Measurements from ENCODE around the gene IL1RAPL2.

IL1RAPL2 gene

DNA sequence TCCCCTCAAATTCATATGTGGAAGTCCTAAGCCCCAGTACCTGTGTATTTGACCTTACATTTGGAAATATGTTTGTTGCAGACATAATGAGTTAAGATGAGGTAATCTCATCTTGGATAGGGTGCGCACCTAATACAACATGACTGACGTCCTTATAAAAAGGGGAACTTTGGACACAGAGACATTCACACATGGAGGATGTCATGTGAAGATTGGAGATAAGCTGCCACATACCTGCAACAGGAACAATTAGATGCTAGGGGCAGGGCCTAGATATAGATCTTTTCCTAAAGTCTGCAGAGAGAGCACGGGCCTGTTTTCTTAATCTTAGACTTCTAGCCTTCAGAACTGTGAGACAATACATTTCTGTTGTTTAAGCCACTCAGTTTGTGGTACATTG is 162.5 kb downstream of the IL1RAPL2 start:
- Histone ChIP-seq H3K9me3 (ENCODE audit: control insufficient read depth, insufficient read depth, low read depth, low read length) (no peaks in the 10 kb centered on the region), H3K4me3 (ENCODE audit: low read depth, low read length) (no peak overlapping the region), H3K27ac (ENCODE audit: extremely low read depth, low read depth, low read length) (no peak overlapping the region), H3K36me3 (ENCODE audit: control insufficient read depth in 2 of 2, insufficient read depth in 1 of 2, low read length in 2 of 2) (no peaks in the 10 kb centered on the region), H3K4me1 (ENCODE audit: control insufficient read depth, insufficient read depth, low read length) (no peaks in the 10 kb centered on the region)
- TF ChIP-seq ZNF10 (tag by site-specific recombination; IDR thresholded peaks at IDR 0.05) = no peak
- TF ChIP-seq ZNF26 (tag by site-specific recombination; IDR thresholded peaks at IDR 0.05) = no peak
- no peak for TF ChIP-seq ZNF639 (tag by site-specific recombination; IDR thresholded peaks at IDR 0.05)
- no peak for TF ChIP-seq ZNF501 (tag by site-specific recombination; IDR thresholded peaks at IDR 0.05)
- TF ChIP-seq RBAK (tag by site-specific recombination; IDR thresholded peaks at IDR 0.05) = no peak
- no peak for TF ChIP-seq ZNF433 (tag by site-specific recombination; IDR thresholded peaks at IDR 0.05; ENCODE audit: low read depth)
- TF ChIP-seq, protein P1, sequence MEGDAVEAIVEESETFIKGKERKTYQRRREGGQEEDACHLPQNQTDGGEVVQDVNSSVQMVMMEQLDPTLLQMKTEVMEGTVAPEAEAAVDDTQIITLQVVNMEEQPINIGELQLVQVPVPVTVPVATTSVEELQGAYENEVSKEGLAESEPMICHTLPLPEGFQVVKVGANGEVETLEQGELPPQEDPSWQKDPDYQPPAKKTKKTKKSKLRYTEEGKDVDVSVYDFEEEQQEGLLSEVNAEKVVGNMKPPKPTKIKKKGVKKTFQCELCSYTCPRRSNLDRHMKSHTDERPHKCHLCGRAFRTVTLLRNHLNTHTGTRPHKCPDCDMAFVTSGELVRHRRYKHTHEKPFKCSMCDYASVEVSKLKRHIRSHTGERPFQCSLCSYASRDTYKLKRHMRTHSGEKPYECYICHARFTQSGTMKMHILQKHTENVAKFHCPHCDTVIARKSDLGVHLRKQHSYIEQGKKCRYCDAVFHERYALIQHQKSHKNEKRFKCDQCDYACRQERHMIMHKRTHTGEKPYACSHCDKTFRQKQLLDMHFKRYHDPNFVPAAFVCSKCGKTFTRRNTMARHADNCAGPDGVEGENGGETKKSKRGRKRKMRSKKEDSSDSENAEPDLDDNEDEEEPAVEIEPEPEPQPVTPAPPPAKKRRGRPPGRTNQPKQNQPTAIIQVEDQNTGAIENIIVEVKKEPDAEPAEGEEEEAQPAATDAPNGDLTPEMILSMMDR (tag by site-specific recombination; IDR thresholded peaks at IDR 0.05) = no peak
- TF ChIP-seq ZNF830 (tag by site-specific recombination; IDR thresholded peaks at IDR 0.05; ENCODE audit: low read depth) = no peak
- TF ChIP-seq ZNF747 (tag by site-specific recombination; IDR thresholded peaks at IDR 0.05) = no peak
- no peak for TF ChIP-seq ZNF548 (tag by site-specific recombination; IDR thresholded peaks at IDR 0.05)
- TF ChIP-seq SP3 (tag by site-specific recombination; IDR thresholded peaks at IDR 0.05) = no peak
- TF ChIP-seq, protein P2, sequence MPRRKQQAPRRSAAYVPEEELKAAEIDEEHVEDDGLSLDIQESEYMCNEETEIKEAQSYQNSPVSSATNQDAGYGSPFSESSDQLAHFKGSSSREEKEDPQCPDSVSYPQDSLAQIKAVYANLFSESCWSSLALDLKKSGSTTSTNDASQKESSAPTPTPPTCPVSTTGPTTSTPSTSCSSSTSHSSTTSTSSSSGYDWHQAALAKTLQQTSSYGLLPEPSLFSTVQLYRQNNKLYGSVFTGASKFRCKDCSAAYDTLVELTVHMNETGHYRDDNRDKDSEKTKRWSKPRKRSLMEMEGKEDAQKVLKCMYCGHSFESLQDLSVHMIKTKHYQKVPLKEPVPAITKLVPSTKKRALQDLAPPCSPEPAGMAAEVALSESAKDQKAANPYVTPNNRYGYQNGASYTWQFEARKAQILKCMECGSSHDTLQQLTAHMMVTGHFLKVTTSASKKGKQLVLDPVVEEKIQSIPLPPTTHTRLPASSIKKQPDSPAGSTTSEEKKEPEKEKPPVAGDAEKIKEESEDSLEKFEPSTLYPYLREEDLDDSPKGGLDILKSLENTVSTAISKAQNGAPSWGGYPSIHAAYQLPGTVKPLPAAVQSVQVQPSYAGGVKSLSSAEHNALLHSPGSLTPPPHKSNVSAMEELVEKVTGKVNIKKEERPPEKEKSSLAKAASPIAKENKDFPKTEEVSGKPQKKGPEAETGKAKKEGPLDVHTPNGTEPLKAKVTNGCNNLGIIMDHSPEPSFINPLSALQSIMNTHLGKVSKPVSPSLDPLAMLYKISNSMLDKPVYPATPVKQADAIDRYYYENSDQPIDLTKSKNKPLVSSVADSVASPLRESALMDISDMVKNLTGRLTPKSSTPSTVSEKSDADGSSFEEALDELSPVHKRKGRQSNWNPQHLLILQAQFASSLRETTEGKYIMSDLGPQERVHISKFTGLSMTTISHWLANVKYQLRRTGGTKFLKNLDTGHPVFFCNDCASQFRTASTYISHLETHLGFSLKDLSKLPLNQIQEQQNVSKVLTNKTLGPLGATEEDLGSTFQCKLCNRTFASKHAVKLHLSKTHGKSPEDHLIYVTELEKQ (tag by site-specific recombination; IDR thresholded peaks at IDR 0.05; ENCODE audit: borderline replicate concordance) = no peak
- TF ChIP-seq ZNF707 (tag by site-specific recombination; IDR thresholded peaks at IDR 0.05) = no peak
- TF ChIP-seq ZBTB11 (tag by site-specific recombination; conservative IDR thresholded peaks at IDR 0.05; ENCODE audit: low read depth) = no peak
- no peak for TF ChIP-seq ZNF449 (tag by site-specific recombination; IDR thresholded peaks at IDR 0.05)
- TF ChIP-seq GLIS1 (tag by site-specific recombination; IDR thresholded peaks at IDR 0.05) = no peak
- no peak for TF ChIP-seq ZNF112 (tag by site-specific recombination; IDR thresholded peaks at IDR 0.05)
- no peak for TF ChIP-seq KLF17 (tag by site-specific recombination; IDR thresholded peaks at IDR 0.05)
- no peak for TF ChIP-seq ZNF175 (tag by site-specific recombination; IDR thresholded peaks at IDR 0.05)
- ChIA-PET CTCF (no interaction called here), POLR2A (no interaction called here)

Data from HEK293 (cell line).